Coronary artery (tissue), 2 donors: ENCODE results near the gene ARHGAP10.
A peak's percentile ranks its signal among the peaks of the same experiment; 100 is the strongest.

Source experiments
- DNase-seq: peaks from one replicate; pipeline ENCODE4 v3.0.0-alpha.2; 2017; ENCODE audit warnings: low spot score
- H3K27ac ChIP-seq, 2 donors: fragments of 200-600 bp; sonication (generic); one replicate each; pipeline ENCODE4 v1.5.1; 2016 to 2019
- H3K4me3 ChIP-seq: fragments of 200-600 bp; sonication (generic); 2 replicates; pipeline ENCODE4 v1.5.1; 2016; ENCODE audit warnings: mild to moderate bottlenecking, moderate library complexity
- TF ChIP-seq, protein P1 (sequence below): fragments of 200-600 bp; sonication (generic); IDR thresholded peaks from one replicate; pipeline ENCODE4 v1.5.1; 2019; ENCODE audit warnings: antibody characterized with exemption

Gene ARHGAP10

DNA sequence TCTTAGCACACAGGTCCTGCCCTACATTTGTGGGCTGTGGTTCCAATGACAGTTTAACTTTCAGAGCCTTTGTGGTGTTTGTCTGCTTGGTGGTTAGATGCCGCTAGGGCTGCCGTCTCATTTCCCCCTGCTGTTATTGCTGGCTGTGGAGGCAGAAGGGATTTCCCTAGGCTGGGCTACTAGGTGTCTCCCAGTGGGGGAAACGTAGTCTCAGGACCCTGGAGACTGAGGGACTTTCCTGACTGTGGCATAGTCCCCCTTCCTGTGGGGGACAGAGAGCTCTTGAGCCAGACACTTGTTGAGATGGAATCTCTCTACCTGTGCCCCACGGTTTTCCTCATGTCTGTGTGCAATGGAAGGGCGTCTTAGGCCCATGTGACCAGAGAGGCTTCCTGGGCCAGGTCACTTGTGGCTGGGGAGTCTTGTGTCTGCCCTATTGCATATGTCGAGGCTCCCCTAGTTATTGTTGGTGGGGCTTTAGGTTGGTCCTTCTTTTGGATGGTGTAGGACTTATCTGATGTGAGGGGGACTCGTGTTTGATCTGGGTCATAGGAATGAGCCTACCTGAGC lies 68.2 kb downstream of the ARHGAP10 start:
- no peak for DNase-seq
- Histone ChIP-seq H3K4me3 (no peak overlapping the region), H3K27ac (peak overlapping the region in 1 of 2 donors; percentile 18)
- TF ChIP-seq, protein P1, sequence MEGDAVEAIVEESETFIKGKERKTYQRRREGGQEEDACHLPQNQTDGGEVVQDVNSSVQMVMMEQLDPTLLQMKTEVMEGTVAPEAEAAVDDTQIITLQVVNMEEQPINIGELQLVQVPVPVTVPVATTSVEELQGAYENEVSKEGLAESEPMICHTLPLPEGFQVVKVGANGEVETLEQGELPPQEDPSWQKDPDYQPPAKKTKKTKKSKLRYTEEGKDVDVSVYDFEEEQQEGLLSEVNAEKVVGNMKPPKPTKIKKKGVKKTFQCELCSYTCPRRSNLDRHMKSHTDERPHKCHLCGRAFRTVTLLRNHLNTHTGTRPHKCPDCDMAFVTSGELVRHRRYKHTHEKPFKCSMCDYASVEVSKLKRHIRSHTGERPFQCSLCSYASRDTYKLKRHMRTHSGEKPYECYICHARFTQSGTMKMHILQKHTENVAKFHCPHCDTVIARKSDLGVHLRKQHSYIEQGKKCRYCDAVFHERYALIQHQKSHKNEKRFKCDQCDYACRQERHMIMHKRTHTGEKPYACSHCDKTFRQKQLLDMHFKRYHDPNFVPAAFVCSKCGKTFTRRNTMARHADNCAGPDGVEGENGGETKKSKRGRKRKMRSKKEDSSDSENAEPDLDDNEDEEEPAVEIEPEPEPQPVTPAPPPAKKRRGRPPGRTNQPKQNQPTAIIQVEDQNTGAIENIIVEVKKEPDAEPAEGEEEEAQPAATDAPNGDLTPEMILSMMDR: no peak

GRCh38 chr4:147801820-147802219 lies 69.9 kb downstream of the ARHGAP10 start:
- TF ChIP-seq, protein P1: no peak
- Histone ChIP-seq H3K4me3 (no peak overlapping the region), H3K27ac (no peak overlapping the region)
- DNase-seq: no peak

- Histone ChIP-seq H3K4me3 (no peak overlapping the region), H3K27ac (no peak overlapping the region)
- DNase-seq: no peak
- TF ChIP-seq, protein P1: no peak
Observed at GRCh38 chr4:147802346-147802745, 70.5 kb downstream of the ARHGAP10 start.

DNA sequence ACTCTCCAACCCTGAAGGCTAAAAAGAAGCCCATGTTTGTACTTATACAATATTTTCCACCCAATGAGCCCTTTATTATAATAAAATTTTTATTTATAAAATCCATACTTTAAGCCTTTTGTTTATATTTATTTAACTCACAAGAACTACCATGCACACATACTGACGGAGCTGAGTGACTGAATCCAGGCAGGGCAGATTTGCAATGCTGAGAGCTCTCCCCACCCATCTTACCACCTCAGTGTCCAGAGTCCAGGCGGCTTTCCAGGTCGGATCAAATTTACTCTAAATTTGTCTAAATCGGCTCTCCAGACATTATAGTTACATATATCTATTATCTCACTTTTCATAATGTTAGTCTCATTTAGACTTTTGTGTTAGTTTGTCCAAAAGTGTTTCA lies 74.1 kb downstream of the ARHGAP10 start:
- no peak for DNase-seq
- no peak overlapping the region for H3K27ac ChIP-seq
- no peak overlapping the region for H3K4me3 ChIP-seq
- TF ChIP-seq, protein P1: no peak

DNA sequence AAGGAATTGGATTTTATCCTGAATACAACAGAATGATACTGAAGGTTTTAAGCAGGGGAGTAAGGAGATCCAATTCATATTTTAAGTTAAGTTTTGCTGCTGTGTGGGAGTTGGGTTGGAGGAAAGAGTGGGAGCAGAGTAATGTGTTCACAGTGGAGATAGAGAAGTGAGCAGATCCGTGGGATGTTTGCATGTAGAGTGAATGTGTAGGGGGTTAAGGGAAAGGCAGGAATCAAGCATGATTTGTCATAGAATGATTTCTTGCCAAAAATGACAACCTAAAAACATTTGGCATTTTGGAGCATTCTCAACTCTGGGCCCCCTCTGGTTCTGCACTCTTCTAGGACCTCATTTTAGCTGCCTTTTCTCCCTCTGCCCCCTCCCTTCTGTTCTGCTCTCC lies 76.6 kb downstream of the ARHGAP10 start:
- DNase-seq: no peak
- no peak overlapping the region for H3K27ac ChIP-seq
- TF ChIP-seq, protein P1: no peak
- H3K4me3 ChIP-seq: no peak overlapping the region

- H3K27ac ChIP-seq: peak overlapping the region in 1 of 2 donors; percentile 30
- TF ChIP-seq, protein P1: no peak
- no peak for DNase-seq
- H3K4me3 ChIP-seq: no peak overlapping the region
Observed at GRCh38 chr4:147809211-147809610, 77.3 kb downstream of the ARHGAP10 start.

DNA sequence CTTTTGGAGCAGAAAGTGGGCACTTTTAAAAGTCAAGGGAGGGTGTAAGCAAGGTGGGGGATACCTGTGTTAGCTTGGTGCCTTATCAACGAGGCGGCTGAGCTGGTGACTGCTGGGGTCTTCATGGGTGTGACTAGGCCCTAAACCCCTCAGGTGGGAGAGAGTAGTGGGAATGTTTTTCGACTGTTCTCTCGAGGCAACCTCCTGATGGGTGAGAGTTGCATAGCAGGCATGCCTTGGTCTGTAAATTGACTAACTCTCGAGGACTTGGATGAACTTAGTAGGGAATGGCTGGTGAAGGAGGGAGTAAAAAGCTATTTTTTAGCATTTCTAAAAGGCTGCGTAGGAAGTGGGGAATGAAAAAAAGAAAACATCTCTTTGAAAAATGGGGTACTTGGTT lies 80.0 kb downstream of the ARHGAP10 start:
- Histone ChIP-seq H3K27ac (peak overlapping the region in 1 of 2 donors; percentile 39), H3K4me3 (no peak overlapping the region)
- TF ChIP-seq, protein P1: no peak
- no peak for DNase-seq
